Dendritic cell treated with granulocyte-macrophage colony-stimulating factor and Interleukin-4, amounts not matched to agents 40 ng/mL and 50 ng/mL, for 4 days (primary cell): Measurements from ENCODE around the gene SLC39A10.
A peak's percentile ranks its signal among the peaks of the same experiment; 100 is the strongest.

Experiments used
- H3K27ac Mint-ChIP-seq: one replicate; pipeline ENCODE4 v1.8.0; 2022; ENCODE audit warnings: mild to moderate bottlenecking, mixed read lengths
- H3K27me3 Mint-ChIP-seq: one replicate; pipeline ENCODE4 v1.8.0; 2022; ENCODE audit warnings: mild to moderate bottlenecking, mixed read lengths
- H3K36me3 Mint-ChIP-seq: one replicate; pipeline ENCODE4 v1.8.0; 2022; ENCODE audit warnings: low read depth, mixed read lengths
- H3K4me1 Mint-ChIP-seq: one replicate; pipeline ENCODE4 v1.8.0; 2022; ENCODE audit warnings: low read depth, mixed read lengths
- H3K4me3 Mint-ChIP-seq: one replicate; pipeline ENCODE4 v1.8.0; 2022; ENCODE audit warnings: mild to moderate bottlenecking, moderate library complexity, mixed read lengths
- H3K9me3 Mint-ChIP-seq: one replicate; pipeline ENCODE4 v1.8.0; 2022; ENCODE audit warnings: mixed read lengths
- intact Hi-C: fragments of 100-400 bp; cut with micrococcal nuclease; formaldehyde crosslinking; loops from one replicate; pipeline ENCODE4 v1.15.0; 2022

The SLC39A10 gene, protein sequence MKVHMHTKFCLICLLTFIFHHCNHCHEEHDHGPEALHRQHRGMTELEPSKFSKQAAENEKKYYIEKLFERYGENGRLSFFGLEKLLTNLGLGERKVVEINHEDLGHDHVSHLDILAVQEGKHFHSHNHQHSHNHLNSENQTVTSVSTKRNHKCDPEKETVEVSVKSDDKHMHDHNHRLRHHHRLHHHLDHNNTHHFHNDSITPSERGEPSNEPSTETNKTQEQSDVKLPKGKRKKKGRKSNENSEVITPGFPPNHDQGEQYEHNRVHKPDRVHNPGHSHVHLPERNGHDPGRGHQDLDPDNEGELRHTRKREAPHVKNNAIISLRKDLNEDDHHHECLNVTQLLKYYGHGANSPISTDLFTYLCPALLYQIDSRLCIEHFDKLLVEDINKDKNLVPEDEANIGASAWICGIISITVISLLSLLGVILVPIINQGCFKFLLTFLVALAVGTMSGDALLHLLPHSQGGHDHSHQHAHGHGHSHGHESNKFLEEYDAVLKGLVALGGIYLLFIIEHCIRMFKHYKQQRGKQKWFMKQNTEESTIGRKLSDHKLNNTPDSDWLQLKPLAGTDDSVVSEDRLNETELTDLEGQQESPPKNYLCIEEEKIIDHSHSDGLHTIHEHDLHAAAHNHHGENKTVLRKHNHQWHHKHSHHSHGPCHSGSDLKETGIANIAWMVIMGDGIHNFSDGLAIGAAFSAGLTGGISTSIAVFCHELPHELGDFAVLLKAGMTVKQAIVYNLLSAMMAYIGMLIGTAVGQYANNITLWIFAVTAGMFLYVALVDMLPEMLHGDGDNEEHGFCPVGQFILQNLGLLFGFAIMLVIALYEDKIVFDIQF

DNA sequence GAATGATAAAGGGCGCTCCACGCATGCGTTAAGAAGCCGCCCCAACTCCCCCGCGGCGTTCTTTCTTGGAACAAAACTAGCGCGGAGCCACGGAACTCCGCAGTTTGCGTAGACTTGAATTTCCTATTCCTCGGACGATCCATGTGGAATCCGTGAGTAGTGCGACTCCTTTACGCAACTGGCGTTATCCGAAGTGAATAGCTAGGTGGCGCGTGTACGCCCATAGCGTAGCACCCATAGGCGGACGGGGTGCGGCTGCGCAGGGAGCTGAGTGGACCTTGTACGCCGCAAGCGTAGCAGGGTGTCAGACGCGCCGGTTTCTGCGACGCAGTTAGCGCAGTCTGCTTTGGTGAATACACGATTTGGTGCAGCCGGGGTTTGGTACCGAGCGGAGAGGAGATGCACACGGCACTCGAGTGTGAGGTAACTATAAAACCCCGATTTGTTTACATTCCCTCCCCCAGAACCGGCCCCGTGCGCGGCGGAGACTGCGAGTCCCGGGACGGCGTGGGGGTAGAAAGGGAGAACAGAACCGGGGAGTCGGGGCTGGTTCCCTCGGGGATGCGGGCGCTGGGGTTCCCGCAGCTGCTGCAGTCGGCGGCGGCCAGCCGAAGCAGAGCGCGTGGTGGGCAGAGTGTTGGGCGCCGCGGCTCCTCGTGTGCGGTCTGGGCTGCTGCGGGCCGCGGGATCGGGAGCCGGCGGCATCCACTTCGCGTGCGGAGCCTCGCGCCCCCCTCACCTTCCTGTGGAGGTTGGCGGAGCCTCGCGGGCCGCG lies at the start of gene SLC39A10:
Gene SLC39A10 (plus strand): TSS at position 368 of the 775 bp plus-strand sequence. CDS start 22,817 bp downstream, outside the sequence.
- H3K36me3 Mint-ChIP-seq = peaks cover 22% of the 10 kb centered on the region
- peak within 1 kb of the TSS; percentile 94 for H3K27ac Mint-ChIP-seq
- peak within 1 kb of the TSS; percentile 93 for H3K4me3 Mint-ChIP-seq
- peaks cover 23% of the 10 kb centered on the region for H3K4me1 Mint-ChIP-seq
- H3K9me3 Mint-ChIP-seq = no peaks in the 10 kb centered on the region
- H3K27me3 Mint-ChIP-seq = no peaks in the 10 kb centered on the region
- intact Hi-C loops = loop anchor here (5.0 kb wide), 1 partner anchor 45 kb away; no protein-coding TSS in a partner anchor

DNA sequence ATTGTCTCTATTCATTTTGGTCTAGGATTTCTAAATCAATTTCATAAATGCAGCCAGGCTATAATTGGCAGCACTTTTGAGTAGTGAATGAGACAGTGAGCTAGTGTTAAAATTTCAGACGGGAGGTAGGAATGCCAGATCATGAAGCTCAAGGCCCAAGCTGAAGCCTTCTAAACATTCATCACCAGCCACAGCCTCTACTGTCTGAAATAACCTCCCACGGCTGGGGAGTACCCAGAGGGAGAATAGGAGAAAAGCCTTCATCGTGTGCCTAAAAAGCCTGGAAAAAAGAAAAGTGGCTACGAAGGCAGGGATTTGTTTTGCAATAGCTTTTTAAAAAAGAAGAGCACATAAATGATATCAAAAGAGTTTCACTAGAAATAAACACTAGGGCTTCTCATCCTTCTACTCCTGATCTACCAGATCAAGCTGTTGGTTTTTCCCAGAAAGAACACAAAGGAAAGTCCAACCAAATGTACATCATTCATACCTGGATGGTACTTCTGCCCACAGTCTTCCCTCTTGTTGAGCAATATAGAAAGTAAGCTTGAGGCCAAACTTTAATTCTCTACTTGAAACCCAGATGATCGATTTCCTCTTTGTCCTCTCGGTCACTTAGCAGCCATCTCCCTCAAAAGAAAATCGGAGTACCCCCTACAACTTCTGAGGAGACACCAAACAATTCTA lies 48.1 kb upstream of the SLC39A10 start:
- intact Hi-C loops = no loop called here
- peak overlapping the region; percentile 95 for H3K27ac Mint-ChIP-seq
- H3K4me1 Mint-ChIP-seq = peaks cover 50% of the 10 kb centered on the region
- H3K4me3 Mint-ChIP-seq = no peak overlapping the region
- H3K9me3 Mint-ChIP-seq = no peaks in the 10 kb centered on the region
- no peaks in the 10 kb centered on the region for H3K27me3 Mint-ChIP-seq
- H3K36me3 Mint-ChIP-seq = no peaks in the 10 kb centered on the region

DNA sequence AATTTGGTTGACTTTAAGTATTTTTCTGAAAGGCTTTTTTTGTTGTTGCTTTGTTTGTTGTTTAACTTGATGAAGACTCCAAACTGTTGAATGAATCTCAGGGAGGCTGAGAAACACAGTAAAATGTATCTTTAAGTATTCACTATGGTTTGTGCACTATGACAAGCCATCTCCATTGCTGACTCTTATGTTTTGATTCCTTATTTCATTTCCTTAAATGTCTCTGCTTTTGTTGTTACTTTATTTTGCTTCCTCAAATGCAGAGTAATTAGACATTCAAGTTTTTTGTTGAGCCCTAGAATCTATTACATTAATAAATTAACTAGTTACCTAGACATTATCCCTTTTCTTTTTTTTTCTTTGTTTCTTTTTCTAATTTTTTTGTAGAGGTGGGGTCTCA lies 46.3 kb upstream of the SLC39A10 start:
- no peaks in the 10 kb centered on the region for H3K27me3 Mint-ChIP-seq
- H3K9me3 Mint-ChIP-seq = no peaks in the 10 kb centered on the region
- peak overlapping the region; percentile 9 for H3K4me3 Mint-ChIP-seq
- peaks cover 35% of the 10 kb centered on the region for H3K4me1 Mint-ChIP-seq
- H3K36me3 Mint-ChIP-seq = no peaks in the 10 kb centered on the region
- peak overlapping the region; percentile 95 for H3K27ac Mint-ChIP-seq
- intact Hi-C loops = loop anchor here (5.0 kb wide), 2 partner anchors 47 to 48 kb away; partner anchors contain the start of gene SLC39A10

DNA sequence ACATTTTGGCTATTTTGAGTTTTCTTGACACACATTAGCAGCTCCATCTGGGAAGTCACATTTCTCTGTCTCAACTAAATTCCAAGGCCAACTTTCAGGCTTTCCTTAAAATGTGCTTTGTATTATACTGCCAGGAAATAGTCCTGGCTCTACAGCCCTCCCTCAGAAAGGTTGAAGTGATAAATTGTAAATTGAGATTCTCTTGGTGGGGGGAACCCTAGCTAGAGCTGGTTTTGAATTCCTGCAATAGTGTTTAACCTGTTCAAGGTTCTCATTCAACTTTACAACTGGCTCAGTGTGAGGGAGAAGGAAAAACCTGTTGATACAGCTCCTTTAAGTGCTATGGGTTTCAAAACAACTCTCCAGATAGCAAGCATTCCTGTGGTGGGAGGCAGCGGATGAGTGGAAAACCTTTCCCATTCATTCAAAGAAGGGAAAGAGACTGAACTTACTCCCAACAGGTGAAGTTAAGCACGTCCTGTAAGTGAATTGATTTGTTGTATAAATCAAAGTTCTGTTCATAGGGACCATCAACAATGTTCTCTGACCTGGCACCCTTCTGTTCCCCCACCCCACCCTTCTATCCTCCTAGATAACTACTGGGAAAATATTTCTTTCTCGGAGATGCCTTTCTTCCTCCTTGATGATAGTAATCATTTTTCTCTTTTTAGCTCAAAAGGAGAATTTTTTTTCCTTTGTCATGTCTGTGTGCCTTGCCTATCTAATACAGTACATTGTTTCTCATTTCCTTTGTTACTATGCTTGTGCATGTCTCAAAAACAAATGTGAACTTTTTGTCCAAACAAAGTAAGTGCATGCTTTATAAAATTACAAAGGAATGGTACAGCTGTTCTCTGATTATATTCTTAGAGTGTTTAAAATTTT lies 44.2 kb upstream of the SLC39A10 start:
- Mint-ChIP-seq H3K36me3 (no peaks in the 10 kb centered on the region), H3K9me3 (no peaks in the 10 kb centered on the region), H3K4me1 (peaks cover 24% of the 10 kb centered on the region), H3K27me3 (no peaks in the 10 kb centered on the region), H3K27ac (peak overlapping the region; percentile 46), H3K4me3 (no peak overlapping the region)
- intact Hi-C loops = loop anchor here (5.0 kb wide), 2 partner anchors 44 to 51 kb away; partner anchors contain the start of gene SLC39A10

DNA sequence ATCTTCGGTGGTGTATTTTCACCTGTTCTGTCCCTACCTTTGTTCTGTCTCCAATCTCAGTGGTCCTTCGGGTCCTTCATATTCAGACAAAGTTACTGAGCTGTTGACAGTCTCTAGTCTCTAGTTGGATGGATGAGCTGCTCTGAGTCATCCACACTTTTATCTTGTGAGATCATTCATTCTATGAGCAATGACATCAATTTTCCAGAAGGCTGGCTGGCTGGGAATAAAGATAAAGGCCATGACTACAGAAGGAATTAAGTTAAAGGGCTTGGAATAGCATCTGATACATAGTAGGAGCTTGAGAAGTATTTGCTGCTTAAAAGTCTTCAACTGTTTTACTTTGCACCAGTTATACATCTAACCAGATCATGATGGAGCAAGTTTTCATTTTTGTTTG lies 43.1 kb upstream of the SLC39A10 start:
- no peaks in the 10 kb centered on the region for H3K27me3 Mint-ChIP-seq
- no peaks in the 10 kb centered on the region for H3K36me3 Mint-ChIP-seq
- H3K9me3 Mint-ChIP-seq = no peaks in the 10 kb centered on the region
- peaks cover 21% of the 10 kb centered on the region for H3K4me1 Mint-ChIP-seq
- intact Hi-C loops = loop anchor here (5.0 kb wide), 2 partner anchors 43 to 52 kb away; partner anchors contain the start of gene SLC39A10
- H3K4me3 Mint-ChIP-seq = no peak overlapping the region
- no peak overlapping the region for H3K27ac Mint-ChIP-seq

DNA sequence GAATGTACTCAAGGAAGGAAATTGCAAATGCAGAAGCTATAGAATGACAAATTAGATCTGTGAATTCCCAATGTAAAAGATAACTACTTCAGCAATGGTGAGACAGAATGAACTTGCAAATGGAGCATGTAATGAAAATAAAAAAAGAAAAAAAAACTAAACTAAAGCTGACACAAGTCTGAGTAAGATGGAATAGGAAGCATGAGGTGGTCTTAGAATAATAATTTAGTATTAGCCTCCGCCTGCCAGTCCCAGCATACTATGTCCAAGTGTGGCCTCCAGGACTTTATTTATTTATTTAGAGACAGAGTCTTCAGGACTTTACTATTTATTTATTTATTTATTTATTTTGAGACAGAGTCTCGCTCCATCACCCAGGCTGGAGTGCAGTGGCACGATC lies 37.4 kb upstream of the SLC39A10 start:
- Mint-ChIP-seq H3K4me1 (peaks cover 5% of the 10 kb centered on the region), H3K27ac (no peak overlapping the region), H3K9me3 (no peaks in the 10 kb centered on the region), H3K27me3 (no peaks in the 10 kb centered on the region), H3K4me3 (no peak overlapping the region), H3K36me3 (no peaks in the 10 kb centered on the region)
- intact Hi-C loops = no loop called here

DNA sequence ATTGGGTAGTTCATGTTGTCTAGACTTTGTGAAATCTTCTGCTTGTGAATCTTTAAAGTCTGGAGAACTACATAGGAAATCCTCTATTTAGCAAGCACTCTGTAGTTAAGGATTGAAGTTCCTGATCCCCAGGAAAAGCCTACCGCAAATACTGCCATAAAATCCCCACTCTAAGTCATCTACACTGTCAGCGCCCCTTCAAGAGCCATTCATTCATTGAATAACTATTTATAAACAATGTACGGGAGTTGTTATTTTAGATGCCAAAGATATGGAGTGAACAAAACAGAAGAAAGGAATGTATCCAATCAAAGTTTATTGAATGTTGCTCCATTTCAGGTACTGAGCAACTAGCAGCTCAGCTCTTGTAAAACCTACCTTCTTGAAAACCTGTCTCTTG lies 36.5 kb upstream of the SLC39A10 start:
- no peaks in the 10 kb centered on the region for H3K27me3 Mint-ChIP-seq
- H3K36me3 Mint-ChIP-seq = no peaks in the 10 kb centered on the region
- intact Hi-C loops = no loop called here
- H3K4me3 Mint-ChIP-seq = no peak overlapping the region
- no peaks in the 10 kb centered on the region for H3K9me3 Mint-ChIP-seq
- H3K4me1 Mint-ChIP-seq = peaks cover 5% of the 10 kb centered on the region
- H3K27ac Mint-ChIP-seq = no peak overlapping the region

DNA sequence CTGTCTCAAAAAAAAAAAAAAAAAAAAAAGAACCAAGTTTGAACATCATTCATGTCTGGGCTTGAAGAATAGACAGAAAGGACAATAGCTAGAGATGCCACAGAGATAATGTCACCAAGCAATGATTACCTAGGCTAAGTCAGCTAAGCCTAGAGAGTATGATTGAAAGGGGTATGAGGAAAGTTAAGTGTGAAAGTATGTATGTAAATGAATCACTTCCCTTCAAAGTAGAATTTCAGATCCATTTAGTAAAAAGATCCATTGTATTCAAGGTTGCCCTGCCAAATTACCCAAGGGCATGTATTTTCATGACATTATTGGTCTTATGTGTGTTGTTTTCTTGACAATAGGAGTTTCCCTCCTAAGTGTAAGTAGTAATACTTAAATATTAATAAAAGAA lies 34.1 kb upstream of the SLC39A10 start:
- H3K27ac Mint-ChIP-seq = no peak overlapping the region
- H3K4me1 Mint-ChIP-seq = peaks cover 14% of the 10 kb centered on the region

DNA sequence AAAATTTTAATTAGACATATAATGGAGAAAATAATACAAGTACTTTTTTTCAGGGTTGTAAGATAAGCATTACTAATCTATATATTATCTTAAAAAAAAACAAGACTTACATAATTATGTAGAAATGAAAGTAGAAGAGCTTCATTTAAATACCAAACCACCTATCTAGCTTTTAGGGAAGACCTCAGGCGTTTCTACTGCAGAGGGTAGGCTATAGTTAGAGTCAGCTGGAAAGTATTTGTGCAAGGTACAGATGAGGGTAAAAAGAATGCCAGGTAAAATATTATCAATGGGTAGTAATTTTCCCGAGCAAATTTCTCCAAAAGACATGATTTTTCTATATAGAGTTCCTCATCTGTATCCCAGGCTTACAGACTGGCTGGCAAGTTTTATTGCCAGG lies 30.5 kb upstream of the SLC39A10 start:
- Mint-ChIP-seq H3K27ac (no peak overlapping the region), H3K27me3 (no peaks in the 10 kb centered on the region), H3K36me3 (no peaks in the 10 kb centered on the region), H3K4me1 (peaks cover 18% of the 10 kb centered on the region), H3K4me3 (no peak overlapping the region), H3K9me3 (no peaks in the 10 kb centered on the region)
- intact Hi-C loops = no loop called here

More for the DNA sequence above, 34.1 kb upstream of the SLC39A10 start:
- intact Hi-C loops = no loop called here
- Mint-ChIP-seq H3K36me3 (no peaks in the 10 kb centered on the region), H3K27me3 (no peaks in the 10 kb centered on the region), H3K4me3 (no peak overlapping the region), H3K9me3 (no peaks in the 10 kb centered on the region)

DNA sequence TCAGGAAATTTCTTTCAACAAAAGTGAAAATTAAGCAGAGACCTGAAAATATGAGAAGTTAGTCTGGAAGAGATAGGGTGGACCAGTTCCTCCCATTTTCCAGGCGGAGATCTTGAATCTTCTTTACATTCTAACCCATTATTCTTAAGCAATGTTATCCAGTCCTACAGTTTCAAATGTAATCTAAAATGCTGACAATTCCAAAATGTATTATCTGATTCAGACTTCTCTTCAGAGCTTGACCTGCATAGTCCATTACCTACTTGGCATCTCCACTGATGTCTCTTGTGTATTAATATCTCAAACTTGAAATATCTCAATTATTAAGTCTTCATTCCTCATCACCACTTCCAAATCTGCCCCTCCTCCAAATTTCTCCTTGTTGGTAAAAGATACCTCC lies 28.4 kb upstream of the SLC39A10 start:
- Mint-ChIP-seq H3K4me3 (no peak overlapping the region), H3K27me3 (no peaks in the 10 kb centered on the region), H3K9me3 (no peaks in the 10 kb centered on the region), H3K36me3 (no peaks in the 10 kb centered on the region), H3K27ac (no peak overlapping the region), H3K4me1 (peaks cover 33% of the 10 kb centered on the region)
- intact Hi-C loops = no loop called here

DNA sequence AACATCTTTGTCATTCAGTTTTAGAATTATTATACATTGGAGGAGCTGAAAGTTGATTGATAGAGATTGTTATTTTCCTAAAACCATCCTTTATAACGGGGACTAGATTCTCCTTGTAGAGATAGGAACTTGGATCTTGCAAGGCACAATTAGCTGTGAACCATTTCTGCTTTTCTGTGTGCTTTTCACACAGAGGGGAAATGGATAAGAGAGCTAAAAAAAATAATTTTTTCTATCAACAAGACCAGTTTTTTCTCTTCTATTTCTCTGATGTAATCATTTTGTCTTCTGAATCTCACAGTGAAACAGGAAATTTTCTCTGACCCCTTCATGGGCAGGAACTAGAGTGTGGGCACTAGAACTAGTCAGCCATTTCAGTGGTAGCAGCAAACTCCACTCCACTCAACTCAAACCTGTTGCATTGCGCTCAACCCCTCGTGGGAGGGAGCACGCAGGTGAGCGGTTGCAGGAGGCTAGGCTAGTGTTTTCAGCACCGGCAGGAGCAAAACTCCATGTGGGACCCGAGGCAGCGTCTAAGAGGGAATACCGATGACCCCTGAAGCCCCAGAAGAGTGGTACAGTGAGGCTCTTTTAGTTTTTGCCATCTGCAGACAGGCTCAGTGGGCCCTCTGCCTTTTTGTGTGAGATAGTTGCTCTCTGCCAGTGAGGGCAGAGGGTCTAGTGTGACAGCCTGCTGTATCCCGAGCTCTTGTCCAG lies 24.0 kb upstream of the SLC39A10 start:
- intact Hi-C loops = no loop called here
- Mint-ChIP-seq H3K36me3 (no peaks in the 10 kb centered on the region), H3K27ac (peak overlapping the region; percentile 84), H3K27me3 (no peaks in the 10 kb centered on the region), H3K4me3 (no peak overlapping the region), H3K9me3 (no peaks in the 10 kb centered on the region), H3K4me1 (peaks cover 32% of the 10 kb centered on the region)

DNA sequence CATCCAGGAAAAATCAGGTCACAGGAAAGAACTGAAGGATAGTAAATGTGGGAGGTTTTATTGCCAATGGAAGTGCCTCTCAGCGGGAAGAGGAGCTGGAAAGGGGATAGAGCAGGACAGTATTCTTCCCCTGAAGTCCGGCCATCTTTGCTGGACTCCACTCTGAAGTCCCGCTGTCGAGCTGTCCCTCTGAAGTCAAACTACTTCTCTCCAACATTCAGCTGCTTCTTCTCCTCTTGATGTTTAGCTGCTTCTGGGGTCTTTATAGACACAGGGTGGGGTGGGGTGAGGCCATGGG lies 23.5 kb upstream of the SLC39A10 start:
- Mint-ChIP-seq H3K4me1 (peaks cover 29% of the 10 kb centered on the region), H3K36me3 (no peaks in the 10 kb centered on the region), H3K9me3 (no peaks in the 10 kb centered on the region), H3K27ac (peak overlapping the region; percentile 84), H3K27me3 (no peaks in the 10 kb centered on the region), H3K4me3 (no peak overlapping the region)
- intact Hi-C loops = no loop called here
